WI38 (cell line): Measurements from ENCODE around the gene SHISAL2A.

ENCODE experiments used
- H3K4me3 ChIP-seq: 2 replicates; pipeline ENCODE4 v1.5.1; 2011; ENCODE audit warnings: low read depth, mild to moderate bottlenecking, control low read depth, low read length
- TF ChIP-seq, protein P1 (sequence below): IDR thresholded peaks from 2 replicates; pipeline ENCODE4 v1.5.1; 2012; ENCODE audit warnings: low read depth, mild to moderate bottlenecking, control low read depth, low read length

The SHISAL2A gene

DNA sequence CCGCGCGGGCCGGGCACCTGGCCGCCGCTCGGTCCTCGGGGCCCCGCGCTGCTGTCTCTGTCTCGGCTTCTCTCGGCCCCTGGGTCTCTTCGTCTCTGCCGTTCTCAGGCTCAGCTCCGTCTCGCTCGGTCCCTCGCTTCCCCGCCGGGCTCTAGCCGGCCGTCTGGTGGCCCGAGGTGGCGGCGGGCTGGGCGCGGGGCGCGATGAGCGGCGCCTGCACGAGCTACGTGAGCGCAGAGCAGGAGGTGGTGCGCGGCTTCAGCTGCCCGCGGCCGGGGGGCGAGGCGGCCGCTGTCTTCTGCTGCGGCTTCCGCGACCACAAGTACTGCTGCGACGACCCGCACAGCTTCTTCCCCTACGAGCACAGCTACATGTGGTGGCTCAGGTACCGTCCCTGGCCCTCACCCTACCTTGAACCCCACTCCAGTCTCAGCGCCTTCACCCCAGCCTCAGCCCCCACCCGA lies 355 bp downstream of the SHISAL2A start:
- TF ChIP-seq, protein P1, sequence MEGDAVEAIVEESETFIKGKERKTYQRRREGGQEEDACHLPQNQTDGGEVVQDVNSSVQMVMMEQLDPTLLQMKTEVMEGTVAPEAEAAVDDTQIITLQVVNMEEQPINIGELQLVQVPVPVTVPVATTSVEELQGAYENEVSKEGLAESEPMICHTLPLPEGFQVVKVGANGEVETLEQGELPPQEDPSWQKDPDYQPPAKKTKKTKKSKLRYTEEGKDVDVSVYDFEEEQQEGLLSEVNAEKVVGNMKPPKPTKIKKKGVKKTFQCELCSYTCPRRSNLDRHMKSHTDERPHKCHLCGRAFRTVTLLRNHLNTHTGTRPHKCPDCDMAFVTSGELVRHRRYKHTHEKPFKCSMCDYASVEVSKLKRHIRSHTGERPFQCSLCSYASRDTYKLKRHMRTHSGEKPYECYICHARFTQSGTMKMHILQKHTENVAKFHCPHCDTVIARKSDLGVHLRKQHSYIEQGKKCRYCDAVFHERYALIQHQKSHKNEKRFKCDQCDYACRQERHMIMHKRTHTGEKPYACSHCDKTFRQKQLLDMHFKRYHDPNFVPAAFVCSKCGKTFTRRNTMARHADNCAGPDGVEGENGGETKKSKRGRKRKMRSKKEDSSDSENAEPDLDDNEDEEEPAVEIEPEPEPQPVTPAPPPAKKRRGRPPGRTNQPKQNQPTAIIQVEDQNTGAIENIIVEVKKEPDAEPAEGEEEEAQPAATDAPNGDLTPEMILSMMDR, result no peak
- H3K4me3 ChIP-seq, result 0 out of 2 replicates have a peak overlapping the region, but pooled peaks have one; percentile 21

DNA sequence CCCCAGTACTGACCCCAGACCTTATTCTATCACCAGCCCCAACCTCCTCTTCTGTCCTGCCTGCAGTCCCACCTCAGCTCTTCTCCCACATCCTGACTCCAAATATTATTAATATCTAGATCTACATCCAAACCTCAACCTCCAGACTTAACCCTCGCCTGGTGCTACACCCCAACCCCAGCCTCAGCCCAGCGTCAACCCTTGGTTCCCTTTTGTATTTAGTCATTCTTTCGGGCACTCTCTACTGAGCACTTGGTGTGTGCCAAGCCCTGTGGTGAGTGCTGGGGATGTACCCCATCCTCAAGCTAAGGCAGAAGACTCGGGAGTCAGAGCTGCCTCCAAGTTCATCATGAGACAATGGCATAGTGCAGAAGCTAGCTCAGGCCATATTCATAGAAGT lies 1.1 kb downstream of the SHISAL2A start:
- TF ChIP-seq, protein P1, result no peak
- H3K4me3 ChIP-seq, result no peak overlapping the region

GRCh38 chr1:52635321-52636089 lies 2.5 kb downstream of the SHISAL2A start:
- H3K4me3 ChIP-seq, result no peak overlapping the region
- TF ChIP-seq, protein P1, result no peak

- TF ChIP-seq, protein P1, result no peak
Observed at GRCh38 chr1:52636721-52637695, 4.0 kb downstream of the SHISAL2A start.

DNA sequence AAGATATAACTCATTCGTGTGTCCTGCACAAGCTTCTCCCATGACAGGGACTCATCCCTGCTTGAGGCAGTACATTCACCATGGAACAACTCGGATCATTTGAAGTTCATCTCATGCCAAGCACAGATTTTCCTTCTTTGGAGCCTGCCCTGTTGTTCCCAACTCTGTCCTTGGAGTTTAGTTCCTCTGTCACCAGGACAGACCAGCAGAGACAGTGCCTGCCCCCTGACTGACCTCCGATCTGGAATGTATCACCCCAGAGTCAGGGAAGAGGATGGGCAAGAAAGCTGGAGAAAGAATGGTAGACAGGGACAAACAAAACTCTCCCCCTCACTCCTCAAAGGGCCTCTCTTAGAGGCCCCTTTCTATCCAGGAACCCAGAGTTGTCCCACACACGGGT lies 5.0 kb downstream of the SHISAL2A start:
- TF ChIP-seq, protein P1, result no peak
- H3K4me3 ChIP-seq, result no peak overlapping the region

More at GRCh38 chr1:52636721-52637695, 4.0 kb downstream of the SHISAL2A start:
- H3K4me3 ChIP-seq, result no peak overlapping the region

- TF ChIP-seq, protein P1, result no peak
- H3K4me3 ChIP-seq, result no peak overlapping the region
Observed at GRCh38 chr1:52640697-52641096, 7.7 kb downstream of the SHISAL2A start.

DNA sequence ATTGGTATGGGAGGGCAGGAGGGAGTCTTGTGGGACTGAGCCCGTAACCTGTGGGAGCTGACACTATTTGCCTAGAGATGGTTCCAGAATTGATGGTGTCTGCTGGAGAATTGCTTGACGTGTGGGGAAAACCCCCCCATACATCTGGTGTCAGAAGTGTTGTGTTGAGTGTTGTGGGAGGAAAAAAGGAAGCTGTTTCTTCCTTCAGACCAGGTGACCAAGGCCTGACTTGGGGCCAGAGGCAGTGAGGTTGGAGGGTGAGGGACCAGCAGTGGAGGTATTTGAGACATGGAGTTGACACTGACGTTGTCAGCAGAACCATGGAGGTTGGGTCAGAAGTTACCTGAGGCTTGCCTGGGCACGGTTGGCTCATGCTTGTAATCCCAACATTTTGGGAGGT lies 8.3 kb downstream of the SHISAL2A start:
- no peak overlapping the region for H3K4me3 ChIP-seq

More for the DNA sequence above, 8.3 kb downstream of the SHISAL2A start:
- TF ChIP-seq, protein P1, result no peak
